RCC 7860 (cell line): Measurements from ENCODE around the gene PROM1.

Experiments used
- DNase-seq: peaks from one replicate; pipeline ENCODE4 v3.0.0-alpha.2; 2015; ENCODE audit warnings: low spot score
- FAIRE-seq: peaks from 2 replicates; lab custom pipeline; 2012; peaks lifted over from hg19 to GRCh38; lab: Jason Lieb, UNC

The PROM1 gene

DNA sequence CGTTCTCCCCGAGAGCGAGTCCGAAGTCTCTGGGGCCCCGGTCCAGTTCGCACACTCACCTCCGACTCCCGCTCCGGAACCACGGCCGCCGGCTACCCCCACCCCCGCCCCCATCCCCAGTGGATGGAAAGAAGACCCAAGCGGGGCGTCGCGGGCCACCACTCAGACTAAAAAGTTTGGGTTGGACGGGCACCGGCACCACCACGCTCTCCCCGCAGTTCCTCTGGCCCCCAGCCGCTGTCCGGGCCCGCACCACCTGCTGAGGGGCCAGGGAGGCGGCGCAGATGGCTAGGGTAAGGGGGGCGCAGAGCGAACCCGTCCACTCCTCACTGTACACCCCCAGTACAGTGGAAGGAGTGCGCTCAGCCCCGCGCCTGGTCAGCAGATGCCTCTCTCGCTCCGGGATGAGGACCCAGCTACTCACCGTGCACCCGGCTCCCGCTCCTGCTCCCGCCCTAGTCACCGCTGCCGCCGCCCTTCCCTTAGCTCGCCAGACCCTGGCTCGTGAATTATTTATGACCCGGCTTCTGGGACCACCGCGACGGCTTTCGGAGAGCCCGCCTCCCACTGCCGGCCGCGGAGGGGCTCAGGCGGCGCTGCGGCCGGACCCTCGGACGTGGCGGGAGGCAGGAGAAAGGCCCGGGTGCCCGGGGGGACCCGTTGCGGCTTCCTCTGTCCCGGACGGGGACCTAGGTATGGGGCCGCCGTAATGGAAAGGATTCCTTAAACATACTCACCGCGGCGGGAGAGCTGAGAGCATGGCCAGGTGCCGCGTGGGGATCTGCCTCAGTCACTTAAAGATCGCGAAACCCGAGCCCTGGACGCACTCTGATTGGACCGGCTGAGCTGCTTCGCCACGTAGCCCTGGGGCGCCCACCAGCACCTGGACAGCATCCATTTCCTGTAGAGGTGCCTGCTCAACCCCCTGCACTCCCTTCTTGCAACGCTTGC, at the start of gene PROM1:
TSS of gene PROM1 (minus strand) at position 783 of the 951 bp plus-strand sequence. CDS start 8,117 bp downstream, outside the sequence.
- FAIRE-seq (no peak), DNase-seq (no peak)

GRCh38 chr4:16133406-16133805, 49.6 kb upstream of the PROM1 start:
- DNase-seq (no peak), FAIRE-seq (no peak)

- no peak for FAIRE-seq
- DNase-seq: no peak
Observed at GRCh38 chr4:16131293-16131692, 47.5 kb upstream of the PROM1 start.

DNA sequence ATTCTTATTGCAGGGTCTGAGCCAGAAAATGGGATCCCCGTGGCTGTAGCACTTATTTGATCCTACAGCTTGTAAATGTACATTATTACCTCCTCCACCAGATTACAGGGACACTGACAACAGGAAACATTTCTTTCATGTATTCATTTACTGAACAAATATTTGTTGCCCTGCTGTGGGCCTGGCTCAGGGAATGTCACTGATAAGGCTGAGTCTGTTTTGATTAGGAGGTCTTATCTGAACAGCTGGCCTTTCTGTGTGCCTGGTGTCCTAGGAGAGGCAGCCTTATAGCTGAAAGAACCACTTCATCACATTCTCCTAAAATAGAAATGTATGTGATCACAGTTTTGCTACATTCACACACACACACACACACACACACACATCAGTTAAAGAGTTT, 45.5 kb upstream of the PROM1 start:
- FAIRE-seq (no peak), DNase-seq (no peak)

DNA sequence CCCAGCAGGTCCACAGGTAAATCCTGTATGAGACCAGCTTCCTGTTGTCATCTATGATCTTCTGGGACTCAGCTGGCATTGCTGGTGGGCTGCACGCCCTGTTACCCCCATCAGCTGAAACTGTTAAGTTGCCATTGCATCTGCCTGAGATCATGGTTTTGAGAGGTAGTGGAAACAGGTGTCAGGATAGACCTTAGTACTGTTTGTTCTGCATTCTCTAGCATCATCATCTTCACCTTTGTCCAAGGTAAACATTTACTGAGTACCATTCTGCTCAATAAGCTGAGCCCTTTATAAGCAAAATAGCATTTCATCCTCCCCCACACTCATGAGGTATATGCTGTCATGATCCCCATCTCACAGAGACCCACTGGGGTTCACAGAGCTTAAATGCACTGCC, 42.9 kb upstream of the PROM1 start:
- DNase-seq: no peak
- FAIRE-seq: no peak

- no peak for DNase-seq
- FAIRE-seq: no peak
Observed at GRCh38 chr4:16125571-16126445, 42.0 kb upstream of the PROM1 start.

DNA sequence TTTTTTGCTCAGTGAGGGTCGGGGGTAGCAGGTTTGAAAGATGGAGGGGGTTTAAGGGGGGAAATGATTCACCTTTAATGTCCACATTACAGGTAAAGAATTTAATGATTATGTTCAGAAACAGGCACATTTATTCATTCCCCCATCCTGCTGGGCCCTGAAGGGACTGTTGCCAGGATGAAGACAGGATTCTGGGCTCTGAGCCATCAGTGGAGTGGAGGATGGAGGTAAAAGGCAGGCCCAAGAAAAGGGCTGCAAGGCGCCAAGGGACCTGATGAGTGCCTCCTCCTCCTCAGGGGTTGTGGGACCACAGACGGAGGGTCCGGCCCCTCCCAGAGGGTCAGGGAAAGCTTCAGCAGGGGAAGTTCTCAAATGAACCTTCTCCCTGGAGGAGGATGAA, 40.4 kb upstream of the PROM1 start:
- FAIRE-seq (no peak), DNase-seq (no peak)

DNA sequence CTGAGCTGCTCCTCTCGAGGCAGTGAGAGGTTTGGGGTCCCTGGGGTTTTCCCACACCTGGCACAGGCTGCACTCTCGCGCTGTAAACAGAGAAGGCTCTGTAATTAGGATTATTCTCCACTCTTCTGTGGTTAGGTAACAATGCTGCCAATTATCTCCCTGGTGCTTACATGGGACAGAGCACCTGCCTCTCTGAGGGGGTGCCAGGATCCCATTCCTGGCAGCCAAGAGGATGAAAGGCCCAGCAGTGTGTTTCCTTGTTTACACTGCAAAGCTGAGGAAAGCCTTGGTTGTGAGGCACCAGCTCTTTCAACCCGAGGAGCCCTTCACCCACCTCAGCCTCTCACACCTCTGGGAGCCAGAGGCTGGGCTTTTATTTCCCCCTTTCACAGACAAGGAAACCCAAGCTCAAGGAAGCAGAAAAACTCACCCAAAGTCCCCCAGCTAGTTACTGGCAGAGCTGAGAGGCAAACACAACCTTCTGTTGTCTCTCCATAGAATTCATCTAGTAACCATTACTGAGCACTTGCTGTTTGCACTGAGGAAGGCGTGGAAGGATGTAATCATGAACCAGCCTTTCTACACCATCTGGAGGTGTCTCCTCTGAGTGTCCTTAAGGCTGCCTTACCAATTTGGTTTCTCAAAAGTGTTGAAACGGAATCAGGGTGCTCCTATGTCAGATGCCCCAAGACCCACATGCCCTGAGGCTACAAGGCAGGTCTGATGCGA, 39.7 kb upstream of the PROM1 start:
- no peak for FAIRE-seq
- no peak for DNase-seq

DNA sequence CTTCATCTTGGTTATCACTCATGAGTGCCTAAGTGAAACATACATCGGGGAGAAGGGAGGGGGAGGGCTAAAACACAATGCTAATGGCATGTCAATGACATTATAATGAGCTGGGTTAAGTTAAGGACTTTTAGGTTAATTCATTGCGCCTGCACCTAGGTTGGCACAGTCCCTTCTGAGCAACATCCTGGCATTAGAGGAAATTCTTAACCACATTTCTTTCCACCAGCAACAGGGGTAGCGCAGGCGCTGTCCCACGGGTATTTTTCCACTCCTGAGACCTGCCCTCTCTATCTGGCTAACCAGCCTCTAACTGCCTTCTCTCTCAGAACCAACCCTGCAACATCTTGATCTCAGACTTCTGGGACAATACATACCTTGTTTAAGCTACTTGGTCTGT, 39.0 kb upstream of the PROM1 start:
- FAIRE-seq: no peak
- DNase-seq: no peak

GRCh38 chr4:16122308-16122711, 38.5 kb upstream of the PROM1 start:
- no peak for DNase-seq
- FAIRE-seq: no peak

GRCh38 chr4:16120720-16121119, 36.9 kb upstream of the PROM1 start:
- FAIRE-seq (no peak), DNase-seq (no peak)

GRCh38 chr4:16119981-16120380, 36.2 kb upstream of the PROM1 start:
- FAIRE-seq: no peak
- DNase-seq: no peak

- no peak for FAIRE-seq
- no peak for DNase-seq
Observed at GRCh38 chr4:16118090-16118489, 34.3 kb upstream of the PROM1 start.

- DNase-seq (no peak), FAIRE-seq (no peak)
Observed at GRCh38 chr4:16117164-16117563, 33.3 kb upstream of the PROM1 start.

DNA sequence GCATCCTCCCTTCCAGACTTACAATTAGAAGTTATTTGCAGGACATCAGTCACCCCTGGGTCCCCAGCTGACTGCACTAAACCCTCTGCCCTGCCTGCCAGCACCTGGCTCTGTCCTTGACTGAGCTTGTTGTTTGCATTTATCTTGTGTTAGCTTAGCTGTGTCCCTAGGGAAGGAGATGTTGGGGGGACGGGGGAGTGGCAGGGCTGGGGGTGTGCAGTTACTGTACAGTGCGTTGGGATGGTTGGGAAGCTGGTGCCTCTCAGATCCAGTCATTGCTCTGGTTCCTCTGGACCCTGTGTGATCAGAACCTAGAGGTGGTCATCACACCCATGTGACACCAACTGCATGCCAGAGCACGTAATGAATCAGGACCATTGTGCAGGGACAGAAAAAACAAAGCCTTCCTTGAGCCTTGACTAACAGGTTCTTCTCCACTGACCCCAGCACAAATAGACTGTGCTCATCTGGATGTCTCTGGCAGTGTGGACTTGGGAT, 32.7 kb upstream of the PROM1 start:
- no peak for DNase-seq
- FAIRE-seq: no peak

GRCh38 chr4:16116019-16116418, 32.2 kb upstream of the PROM1 start:
- FAIRE-seq: no peak

DNA sequence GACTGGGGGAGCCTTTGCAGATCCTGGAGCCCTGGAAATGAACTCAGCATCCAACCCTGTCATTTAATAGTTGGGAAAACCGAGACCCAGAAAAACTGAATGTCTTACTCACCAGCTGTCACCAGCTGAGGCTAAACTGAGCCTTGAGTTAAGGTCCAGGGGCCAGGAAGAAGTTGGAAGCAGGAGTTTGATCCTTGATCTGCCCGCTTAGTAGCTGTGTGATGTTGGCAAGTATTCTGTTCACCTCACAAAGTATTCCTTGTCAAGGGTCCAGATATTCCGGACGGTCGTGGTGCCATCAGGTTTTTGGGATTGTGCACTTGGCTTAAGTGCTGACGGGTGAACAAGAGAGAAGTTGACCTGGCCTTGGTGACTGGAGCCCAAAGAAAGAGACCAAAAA, 30.7 kb upstream of the PROM1 start:
- DNase-seq (no peak), FAIRE-seq (no peak)

More at GRCh38 chr4:16116019-16116418, 32.2 kb upstream of the PROM1 start:
- DNase-seq: no peak

- no peak for FAIRE-seq
- DNase-seq: no peak
Observed at GRCh38 chr4:16113741-16114140, 29.9 kb upstream of the PROM1 start.

GRCh38 chr4:16111533-16111932, 27.7 kb upstream of the PROM1 start:
- FAIRE-seq: no peak
- no peak for DNase-seq

DNA sequence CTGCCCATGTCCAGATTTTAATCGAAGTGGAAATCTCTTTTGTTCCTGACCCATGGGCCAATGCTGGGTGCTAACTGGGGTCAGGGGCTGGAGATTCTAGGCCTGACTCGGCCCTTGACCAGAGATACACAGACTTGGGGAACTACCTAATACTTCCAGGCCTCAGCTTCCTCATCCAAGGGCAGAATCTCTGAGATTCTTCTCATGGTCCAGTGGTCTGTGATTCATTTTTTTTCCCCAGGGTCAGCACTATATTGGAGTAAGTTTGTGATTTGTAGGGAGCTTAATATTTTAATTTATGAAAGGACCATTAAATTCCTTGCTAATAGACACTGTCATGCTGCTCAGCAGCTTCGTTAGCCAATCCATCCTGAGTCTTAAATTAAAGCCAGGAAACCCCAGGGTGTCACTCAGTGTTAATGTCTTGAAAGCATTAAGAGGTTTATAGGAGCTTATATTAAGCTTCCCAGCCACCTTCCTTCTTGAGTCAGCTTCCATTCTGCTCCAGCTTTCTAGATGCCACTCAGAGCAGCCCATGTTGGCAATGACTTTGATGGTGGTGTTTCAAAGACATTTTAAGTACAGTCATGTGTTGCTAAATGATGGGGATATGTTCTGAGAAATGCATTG, 27.0 kb upstream of the PROM1 start:
- DNase-seq (no peak), FAIRE-seq (no peak)
